ENCODE data around the gene MXRA7.

The MXRA7 gene

GRCh38 chr17:76716839-76717215, 6.1 kb upstream of the MXRA7 start:
- Histone ChIP-seq H3K27ac (ENCODE audit: low read length) (no peak overlapping the region), H3K36me3 (ENCODE audit: insufficient read depth, low read length) (peaks cover 78% of the 10 kb centered on the region), H3K79me2 (ENCODE audit: insufficient read depth, low read length) (peaks cover 9% of the 10 kb centered on the region), H2AFZ (ENCODE audit: low read depth, low read length) (no peak overlapping the region), H4K20me1 (ENCODE audit: insufficient read depth, low read length) (peaks cover 23% of the 10 kb centered on the region), H3K9ac (ENCODE audit: low read depth, low read length) (no peak overlapping the region), H3K4me1 (ENCODE audit: insufficient read depth, low read length) (peaks cover 9% of the 10 kb centered on the region), H3K9me3 (ENCODE audit: insufficient read depth, low read length, severe bottlenecking) (no peaks in the 10 kb centered on the region), H3K27me3 (ENCODE audit: insufficient read depth, low read length, poor library complexity) (no peaks in the 10 kb centered on the region), H3K4me3 (ENCODE audit: low read depth in 1 of 2, low read length in 2 of 2) (no peak overlapping the region), H3K4me2 (ENCODE audit: insufficient read depth, low read length) (no peak overlapping the region)
- TF ChIP-seq CTCF (IDR thresholded peaks at IDR 0.05; ENCODE audit: borderline replicate concordance, extremely low read depth, low read length, poor library complexity, severe bottlenecking) (no peak), EZH2 (IDR thresholded peaks at IDR 0.05; ENCODE audit: borderline replicate concordance, low read depth, low read length, severe bottlenecking) (no peak)
- DNase-seq: no peak
- no peak for ATAC-seq (ENCODE audit: insufficient read depth, low read depth)

DNA sequence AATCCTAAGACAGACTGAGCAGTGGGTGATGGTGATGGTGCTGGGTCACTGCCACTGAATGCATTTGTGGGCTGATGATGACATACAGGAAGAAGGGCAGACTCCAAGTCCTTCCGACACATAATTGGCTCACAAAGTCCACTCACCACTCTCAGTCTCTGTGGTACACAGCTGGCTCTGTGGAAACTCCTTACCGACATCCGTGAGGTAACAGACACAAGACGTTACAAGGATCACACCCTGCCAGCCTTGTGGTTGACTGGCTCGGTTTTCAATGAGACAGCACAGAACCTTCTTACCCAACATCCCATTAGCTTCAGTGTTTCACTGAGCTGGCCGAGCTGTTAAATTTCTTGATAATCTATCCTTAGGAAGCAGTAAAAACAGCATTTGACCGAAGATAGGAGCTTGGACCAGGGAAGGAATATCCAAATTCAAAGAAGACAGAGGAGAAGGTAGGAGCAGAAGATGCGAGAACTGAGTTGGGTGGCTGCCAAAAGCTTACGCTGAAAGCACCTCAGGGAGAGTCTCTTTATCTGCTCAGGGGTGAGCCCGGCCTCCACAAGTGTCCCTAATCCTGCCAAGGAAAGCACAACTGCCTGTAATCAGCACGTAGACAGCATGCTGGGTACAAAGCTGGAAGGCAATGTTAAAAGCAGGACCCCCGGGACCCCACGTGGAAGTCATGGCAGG, 5.5 kb upstream of the MXRA7 start:
- Histone ChIP-seq H3K4me1 (ENCODE audit: insufficient read depth, low read length) (peaks cover 9% of the 10 kb centered on the region), H3K4me3 (ENCODE audit: low read depth in 1 of 2, low read length in 2 of 2) (no peak overlapping the region), H3K27ac (ENCODE audit: low read length) (no peak overlapping the region), H3K27me3 (ENCODE audit: insufficient read depth, low read length, poor library complexity) (peaks cover 4% of the 10 kb centered on the region), H2AFZ (ENCODE audit: low read depth, low read length) (no peak overlapping the region), H3K4me2 (ENCODE audit: insufficient read depth, low read length) (no peak overlapping the region), H3K79me2 (ENCODE audit: insufficient read depth, low read length) (peaks cover 3% of the 10 kb centered on the region), H3K36me3 (ENCODE audit: insufficient read depth, low read length) (peaks cover 73% of the 10 kb centered on the region), H3K9me3 (ENCODE audit: insufficient read depth, low read length, severe bottlenecking) (no peaks in the 10 kb centered on the region), H3K9ac (ENCODE audit: low read depth, low read length) (no peak overlapping the region), H4K20me1 (ENCODE audit: insufficient read depth, low read length) (peaks cover 24% of the 10 kb centered on the region)
- DNase-seq (no peak), ATAC-seq (ENCODE audit: insufficient read depth, low read depth) (no peak)
- no peak for TF ChIP-seq CTCF (IDR thresholded peaks at IDR 0.05; ENCODE audit: borderline replicate concordance, extremely low read depth, low read length, poor library complexity, severe bottlenecking)
- TF ChIP-seq EZH2 (IDR thresholded peaks at IDR 0.05; ENCODE audit: borderline replicate concordance, low read depth, low read length, severe bottlenecking): no peak

DNA sequence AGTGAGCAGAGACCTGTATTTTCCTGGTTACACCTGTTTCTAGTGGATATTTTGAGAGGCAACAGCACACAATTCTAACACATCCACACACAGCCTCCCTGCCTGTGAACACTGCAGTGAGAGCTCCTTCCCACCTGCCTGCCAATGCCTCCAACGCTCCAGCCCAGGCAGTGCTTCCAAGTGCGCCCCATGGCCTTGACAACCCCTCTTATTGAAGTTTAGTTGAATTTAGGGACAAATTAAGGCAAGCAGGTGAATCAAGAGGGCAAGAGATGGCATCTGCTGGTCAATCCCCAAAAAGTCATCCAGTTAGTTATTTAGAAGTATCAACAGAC, 4.7 kb upstream of the MXRA7 start:
- peaks cover 27% of the 10 kb centered on the region for H4K20me1 ChIP-seq (ENCODE audit: insufficient read depth, low read length)
- peaks cover 8% of the 10 kb centered on the region for H3K27me3 ChIP-seq (ENCODE audit: insufficient read depth, low read length, poor library complexity)
- H3K4me3 ChIP-seq (ENCODE audit: low read depth in 1 of 2, low read length in 2 of 2): no peak overlapping the region
- H3K9me3 ChIP-seq (ENCODE audit: insufficient read depth, low read length, severe bottlenecking): no peaks in the 10 kb centered on the region
- no peak overlapping the region for H3K9ac ChIP-seq (ENCODE audit: low read depth, low read length)
- peak overlapping the region; percentile 48; the same call in 1 of the 2 replicates for H3K27ac ChIP-seq (ENCODE audit: low read length)
- H3K4me2 ChIP-seq (ENCODE audit: insufficient read depth, low read length): no peak overlapping the region; the same call in 1 of the 2 replicates
- H2AFZ ChIP-seq (ENCODE audit: low read depth, low read length): no peak overlapping the region
- peaks cover 12% of the 10 kb centered on the region for H3K4me1 ChIP-seq (ENCODE audit: insufficient read depth, low read length)
- H3K36me3 ChIP-seq (ENCODE audit: insufficient read depth, low read length): peaks cover 64% of the 10 kb centered on the region
- no peak for ATAC-seq (ENCODE audit: insufficient read depth, low read depth)
- H3K79me2 ChIP-seq (ENCODE audit: insufficient read depth, low read length): no peaks in the 10 kb centered on the region
- TF ChIP-seq EZH2 (IDR thresholded peaks at IDR 0.05; ENCODE audit: borderline replicate concordance, low read depth, low read length, severe bottlenecking) (no peak), CTCF (IDR thresholded peaks at IDR 0.05; ENCODE audit: borderline replicate concordance, extremely low read depth, low read length, poor library complexity, severe bottlenecking) (no peak)
- no peak for DNase-seq
